ENCODE results near the gene SHB. TPM values are rescaled to one million over a fixed set of nuclear protein-coding genes. Genes with fewer than 3 reads are reported as not detected.

The SHB gene
- total RNA-seq, 1 donor from 2014 or later = 18.5 TPM

- TF ChIP-seq, protein P1, sequence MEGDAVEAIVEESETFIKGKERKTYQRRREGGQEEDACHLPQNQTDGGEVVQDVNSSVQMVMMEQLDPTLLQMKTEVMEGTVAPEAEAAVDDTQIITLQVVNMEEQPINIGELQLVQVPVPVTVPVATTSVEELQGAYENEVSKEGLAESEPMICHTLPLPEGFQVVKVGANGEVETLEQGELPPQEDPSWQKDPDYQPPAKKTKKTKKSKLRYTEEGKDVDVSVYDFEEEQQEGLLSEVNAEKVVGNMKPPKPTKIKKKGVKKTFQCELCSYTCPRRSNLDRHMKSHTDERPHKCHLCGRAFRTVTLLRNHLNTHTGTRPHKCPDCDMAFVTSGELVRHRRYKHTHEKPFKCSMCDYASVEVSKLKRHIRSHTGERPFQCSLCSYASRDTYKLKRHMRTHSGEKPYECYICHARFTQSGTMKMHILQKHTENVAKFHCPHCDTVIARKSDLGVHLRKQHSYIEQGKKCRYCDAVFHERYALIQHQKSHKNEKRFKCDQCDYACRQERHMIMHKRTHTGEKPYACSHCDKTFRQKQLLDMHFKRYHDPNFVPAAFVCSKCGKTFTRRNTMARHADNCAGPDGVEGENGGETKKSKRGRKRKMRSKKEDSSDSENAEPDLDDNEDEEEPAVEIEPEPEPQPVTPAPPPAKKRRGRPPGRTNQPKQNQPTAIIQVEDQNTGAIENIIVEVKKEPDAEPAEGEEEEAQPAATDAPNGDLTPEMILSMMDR (IDR thresholded peaks at IDR 0.05; ENCODE audit: unreplicated experiment) = no peak
Measured at GRCh38 chr9:38083858-38084555, 15.0 kb upstream of the SHB start.

DNA sequence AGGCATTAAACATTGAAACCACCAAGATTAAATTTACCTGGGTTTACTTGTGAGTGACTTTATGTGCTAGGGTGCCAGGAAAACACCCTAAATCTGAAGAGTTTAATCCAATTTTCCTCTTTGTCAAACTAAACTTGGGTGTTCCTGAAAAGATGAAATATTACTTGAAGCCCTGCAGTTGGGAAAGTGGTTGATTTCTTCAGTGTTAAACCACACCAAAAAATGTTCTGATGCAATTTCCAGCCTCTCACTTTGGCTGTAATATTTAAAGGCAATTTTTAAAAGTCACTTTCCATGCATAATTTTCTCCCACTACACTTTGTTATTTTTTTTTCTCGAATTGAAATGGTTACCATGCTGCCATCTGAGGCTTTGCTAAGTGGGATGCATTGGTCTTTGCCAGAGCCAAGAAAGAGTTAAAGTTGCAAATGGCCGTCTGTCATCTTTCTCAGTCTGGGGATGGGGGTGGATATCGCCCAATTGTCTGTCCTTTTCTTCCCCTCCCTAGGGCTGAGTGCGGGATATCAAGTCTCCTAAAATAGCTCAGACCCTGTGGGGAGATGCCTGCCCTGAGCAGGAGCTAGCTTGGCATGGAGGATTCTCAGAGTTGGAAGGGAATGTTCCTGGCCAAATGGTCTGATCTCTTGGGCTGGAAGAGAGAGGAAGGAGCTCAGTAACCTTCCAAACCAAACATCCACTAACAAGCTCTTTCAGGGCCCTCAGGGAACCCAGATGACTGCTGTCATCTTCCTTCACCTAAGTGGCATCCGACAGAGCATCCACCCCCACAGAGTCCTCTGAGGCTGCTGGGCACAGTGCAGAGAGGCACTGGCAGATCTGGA is 13.6 kb upstream of the SHB start:
- H3K27me3 Mint-ChIP-seq (ENCODE audit: unreplicated experiment) = peaks cover 5% of the 10 kb centered on the region
- DNase-seq (ENCODE audit: low spot score) = no peak
- H3K4me1 Mint-ChIP-seq (ENCODE audit: unreplicated experiment) = peaks cover 28% of the 10 kb centered on the region
- no peak overlapping the region for H3K27ac Mint-ChIP-seq (ENCODE audit: unreplicated experiment)
- H3K9me3 Mint-ChIP-seq (ENCODE audit: unreplicated experiment) = no peaks in the 10 kb centered on the region
- TF ChIP-seq, protein P1 (IDR thresholded peaks at IDR 0.05; ENCODE audit: unreplicated experiment) = no peak
- H3K4me3 Mint-ChIP-seq (ENCODE audit: unreplicated experiment) = no peak overlapping the region
- no peaks in the 10 kb centered on the region for H3K36me3 Mint-ChIP-seq (ENCODE audit: low read depth, unreplicated experiment)

More at GRCh38 chr9:38083858-38084555, 15.0 kb upstream of the SHB start:
- no peak for DNase-seq (ENCODE audit: low spot score)
- H3K4me1 Mint-ChIP-seq (ENCODE audit: unreplicated experiment) = peaks cover 32% of the 10 kb centered on the region
- no peak overlapping the region for H3K27ac Mint-ChIP-seq (ENCODE audit: unreplicated experiment)
- no peak overlapping the region for H3K4me3 Mint-ChIP-seq (ENCODE audit: unreplicated experiment)
- peaks cover 5% of the 10 kb centered on the region for H3K27me3 Mint-ChIP-seq (ENCODE audit: unreplicated experiment)
- H3K9me3 Mint-ChIP-seq (ENCODE audit: unreplicated experiment) = no peaks in the 10 kb centered on the region
- H3K36me3 Mint-ChIP-seq (ENCODE audit: low read depth, unreplicated experiment) = no peaks in the 10 kb centered on the region

DNA sequence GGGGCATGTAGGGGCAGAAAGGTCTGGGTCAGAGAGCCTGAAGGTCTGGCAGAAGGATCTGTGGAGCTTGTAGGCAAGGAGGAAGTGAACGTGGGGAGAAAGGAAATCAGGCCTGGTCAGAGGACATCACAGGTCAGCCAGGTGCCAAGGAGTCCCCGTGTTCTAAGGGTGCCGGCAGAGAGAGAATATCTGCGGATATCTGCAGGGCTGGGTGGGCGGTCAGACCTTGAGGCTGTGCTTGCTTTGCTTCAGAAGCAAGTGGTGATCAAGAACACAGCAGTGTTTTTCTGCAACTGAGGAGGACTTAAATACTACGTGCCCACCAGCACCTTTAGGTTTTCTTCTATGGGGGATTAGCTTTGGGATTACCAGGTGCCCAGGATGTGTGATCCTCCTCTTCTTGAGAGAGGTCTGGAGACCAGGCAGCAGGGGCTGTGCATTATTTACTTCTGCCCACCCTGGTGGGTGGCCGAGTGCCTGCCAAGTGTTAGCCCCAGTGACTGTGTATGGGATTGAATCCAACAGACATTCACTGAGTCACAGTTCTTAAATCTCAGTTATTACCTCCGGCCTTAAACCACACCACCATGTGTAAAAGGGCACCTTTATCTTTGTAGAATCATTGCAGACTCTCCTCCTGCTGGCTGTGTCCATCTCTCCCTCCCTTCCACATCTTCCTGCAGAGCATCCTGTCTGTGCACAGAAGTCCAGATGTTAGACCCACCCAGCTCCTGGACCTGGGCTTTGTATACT is 12.5 kb upstream of the SHB start:
- no peak for DNase-seq (ENCODE audit: low spot score)
- H3K27me3 Mint-ChIP-seq (ENCODE audit: unreplicated experiment) = peaks cover 8% of the 10 kb centered on the region
- TF ChIP-seq, protein P1 (IDR thresholded peaks at IDR 0.05; ENCODE audit: unreplicated experiment) = no peak
- no peaks in the 10 kb centered on the region for H3K9me3 Mint-ChIP-seq (ENCODE audit: unreplicated experiment)
- H3K4me1 Mint-ChIP-seq (ENCODE audit: unreplicated experiment) = peaks cover 23% of the 10 kb centered on the region
- H3K4me3 Mint-ChIP-seq (ENCODE audit: unreplicated experiment) = no peak overlapping the region
- H3K36me3 Mint-ChIP-seq (ENCODE audit: low read depth, unreplicated experiment) = no peaks in the 10 kb centered on the region
- H3K27ac Mint-ChIP-seq (ENCODE audit: unreplicated experiment) = no peak overlapping the region

GRCh38 chr9:38079461-38080031 is 10.5 kb upstream of the SHB start:
- no peak overlapping the region for H3K27ac Mint-ChIP-seq (ENCODE audit: unreplicated experiment)
- H3K36me3 Mint-ChIP-seq (ENCODE audit: low read depth, unreplicated experiment) = no peaks in the 10 kb centered on the region
- peaks cover 21% of the 10 kb centered on the region for H3K4me1 Mint-ChIP-seq (ENCODE audit: unreplicated experiment)
- H3K4me3 Mint-ChIP-seq (ENCODE audit: unreplicated experiment) = no peak overlapping the region
- no peaks in the 10 kb centered on the region for H3K9me3 Mint-ChIP-seq (ENCODE audit: unreplicated experiment)
- H3K27me3 Mint-ChIP-seq (ENCODE audit: unreplicated experiment) = peaks cover 9% of the 10 kb centered on the region
- DNase-seq (ENCODE audit: low spot score) = no peak
- TF ChIP-seq, protein P1 (IDR thresholded peaks at IDR 0.05; ENCODE audit: unreplicated experiment) = no peak
